IPS-NIHi7 (cell line): ENCODE data around the gene CYLD.

Experiments used
- DNase-seq: peaks from one replicate; pipeline ENCODE4 v3.0.0; 2012; ENCODE audit warnings: mixed read lengths; ENCODE audit errors: extremely low spot score

CYLD gene

GRCh38 chr16:50711040-50711439, 30.8 kb upstream of the CYLD start:
- no peak for DNase-seq

GRCh38 chr16:50711862-50712559, 29.9 kb upstream of the CYLD start:
- no peak for DNase-seq

- DNase-seq: no peak
These were observed 29.4 kb upstream of the CYLD start for GRCh38 chr16:50712560-50712898.

GRCh38 chr16:50712956-50713355, 28.9 kb upstream of the CYLD start:
- no peak for DNase-seq

GRCh38 chr16:50717091-50717490, 24.8 kb upstream of the CYLD start:
- DNase-seq: no peak

GRCh38 chr16:50717494-50717893, 24.4 kb upstream of the CYLD start:
- no peak for DNase-seq

GRCh38 chr16:50718061-50718760, 23.7 kb upstream of the CYLD start:
- DNase-seq: no peak

- no peak for DNase-seq
These were observed 23.0 kb upstream of the CYLD start for GRCh38 chr16:50718761-50719400.

GRCh38 chr16:50719401-50720337, 22.2 kb upstream of the CYLD start:
- DNase-seq: peak; percentile 58

- no peak for DNase-seq
These were observed 20.1 kb upstream of the CYLD start for GRCh38 chr16:50721549-50722404.

GRCh38 chr16:50722405-50722737, 19.5 kb upstream of the CYLD start:
- DNase-seq: no peak

- DNase-seq: no peak
These were observed 18.9 kb upstream of the CYLD start for GRCh38 chr16:50722960-50723359.

- no peak for DNase-seq
These were observed 17.6 kb upstream of the CYLD start for GRCh38 chr16:50724306-50724705.

- no peak for DNase-seq
These were observed 10.5 kb upstream of the CYLD start for GRCh38 chr16:50731130-50731988.

- no peak for DNase-seq
These were observed 9.7 kb upstream of the CYLD start for GRCh38 chr16:50731989-50732832.

GRCh38 chr16:50733468-50733867, 8.4 kb upstream of the CYLD start:
- no peak for DNase-seq

- no peak for DNase-seq
These were observed 6.2 kb upstream of the CYLD start for GRCh38 chr16:50735629-50736122.

- DNase-seq: no peak
These were observed 5.4 kb upstream of the CYLD start for GRCh38 chr16:50736448-50736847.

GRCh38 chr16:50737420-50737959, 4.4 kb upstream of the CYLD start:
- no peak for DNase-seq
